GM23338 (cell line): ENCODE measurements around the gene SLU7. TPM values are rescaled to one million over a fixed set of nuclear protein-coding genes. Genes with fewer than 3 reads are reported as not detected.
"Not testable (repeated sequence)": the region's sequence is repeated elsewhere in the genome, so short reads cannot be mapped to it uniquely, and the experiment has no call there.

Source experiments
- ATAC-seq: fragments of 200-7000 bp; cut with Tn5 transposase; 3 replicates; pipeline ENCODE4 v1.9.1; 2020
- DNase-seq: peaks from one replicate; pipeline ENCODE4 v3.0.0-alpha.2; 2015; ENCODE audit warnings: low spot score
- H2AFZ ChIP-seq: fragments of 200-600 bp; sonication (generic); 2 replicates; pipeline ENCODE4 v1.8.0; 2016; ENCODE audit warnings: antibody characterized with exemption, mild to moderate bottlenecking, moderate library complexity
- H3F3A ChIP-seq: fragments of 200-600 bp; sonication (generic); replicated peaks from 2 replicates; pipeline ENCODE4 v1.8.0; 2017; ENCODE audit warnings: antibody characterized with exemption, mixed run types, low read depth
- H3K27ac ChIP-seq: fragments of 200-600 bp; sonication (generic); 2 replicates; pipeline ENCODE4 v1.6.1; 2016; ENCODE audit warnings: low read depth
- H3K27me3 ChIP-seq: fragments of 200-600 bp; sonication (generic); 2 replicates; pipeline ENCODE4 v1.8.0; 2016; ENCODE audit warnings: mild to moderate bottlenecking, mixed run types, moderate library complexity; ENCODE audit not compliant: insufficient read depth
- H3K36me3 ChIP-seq: fragments of 200-600 bp; sonication (generic); 2 replicates; pipeline ENCODE4 v1.8.0; 2016; ENCODE audit warnings: mild to moderate bottlenecking; ENCODE audit not compliant: insufficient read depth
- H3K4me1 ChIP-seq: fragments of 200-600 bp; sonication (generic); 2 replicates; pipeline ENCODE4 v1.8.0; 2016; ENCODE audit warnings: mild to moderate bottlenecking, moderate library complexity; ENCODE audit not compliant: insufficient read depth
- H3K4me2 ChIP-seq: fragments of 200-600 bp; sonication (generic); 2 replicates; pipeline ENCODE4 v1.7.1; 2017; ENCODE audit warnings: mixed run types
- H3K4me3 ChIP-seq: fragments of 200-600 bp; sonication (generic); 2 replicates; pipeline ENCODE4 v1.6.1; 2016; ENCODE audit warnings: mixed run types
- H3K79me2 ChIP-seq: fragments of 200-600 bp; sonication (generic); replicated peaks from 2 replicates; pipeline ENCODE4 v1.8.0; 2017; ENCODE audit warnings: mild to moderate bottlenecking; ENCODE audit not compliant: insufficient read depth
- H3K9me2 ChIP-seq: fragments of 200-600 bp; sonication (generic); 2 replicates; pipeline ENCODE4 v1.8.0; 2017; ENCODE audit not compliant: insufficient read depth
- H4K20me1 ChIP-seq: fragments of 200-600 bp; sonication (generic); replicated peaks from 2 replicates; pipeline ENCODE4 v1.8.0; 2017; ENCODE audit warnings: mild to moderate bottlenecking; ENCODE audit not compliant: insufficient read depth
- H3K27ac Mint-ChIP-seq: 2 replicates; pipeline ENCODE4 v1.8.0; 2020; ENCODE audit warnings: inconsistent platforms, mild to moderate bottlenecking, moderate library complexity, mixed read lengths
- H3K27me3 Mint-ChIP-seq: 3 replicates; pipeline ENCODE4 v1.8.0; 2022; ENCODE audit warnings: low read depth, mild to moderate bottlenecking, moderate library complexity, mixed read lengths, inconsistent platforms; ENCODE audit not compliant: insufficient read depth, poor library complexity
- H3K36me3 Mint-ChIP-seq: 3 replicates; pipeline ENCODE4 v1.8.0; 2021; ENCODE audit warnings: low read depth, mild to moderate bottlenecking, inconsistent platforms, moderate library complexity, mixed read lengths
- H3K4me1 Mint-ChIP-seq: 3 replicates; pipeline ENCODE4 v1.8.0; 2020; ENCODE audit warnings: mild to moderate bottlenecking, inconsistent platforms, mixed read lengths
- H3K4me3 Mint-ChIP-seq: 3 replicates; pipeline ENCODE4 v1.8.0; 2021; ENCODE audit warnings: moderate library complexity, mild to moderate bottlenecking, inconsistent platforms, mixed read lengths
- H3K9me3 Mint-ChIP-seq: 3 replicates; pipeline ENCODE4 v1.8.0; 2020; ENCODE audit warnings: moderate library complexity, mild to moderate bottlenecking, inconsistent platforms, mixed read lengths
- CREB1 ChIP-seq: fragments of 250-450 bp; sonication (Bioruptor Pico); IDR thresholded peaks from 2 replicates; pipeline ENCODE4 v1.5.0; 2020; ENCODE audit warnings: low read depth, mild to moderate bottlenecking, moderate library complexity
- ETS1 ChIP-seq: IDR thresholded peaks from 2 replicates; pipeline ENCODE4 v1.6.1; 2016; ENCODE audit warnings: antibody characterized with exemption
- EZH2phosphoT487 ChIP-seq: fragments of 200-600 bp; sonication (generic); IDR thresholded peaks from one replicate; pipeline ENCODE4 v1.8.1; 2018; ENCODE audit warnings: antibody characterized with exemption; ENCODE audit not compliant: unreplicated experiment
- JUNB ChIP-seq: IDR thresholded peaks from one replicate; pipeline ENCODE4 v1.6.1; 2016; ENCODE audit warnings: antibody characterized with exemption; ENCODE audit not compliant: unreplicated experiment
- NANOG ChIP-seq: IDR thresholded peaks from 2 replicates; pipeline ENCODE4 v1.6.1; 2016; ENCODE audit warnings: antibody characterized with exemption, borderline replicate concordance
- REST ChIP-seq: IDR thresholded peaks from one replicate; pipeline ENCODE4 v1.6.1; 2018; ENCODE audit warnings: antibody characterized with exemption; ENCODE audit not compliant: unreplicated experiment
- STAT1 ChIP-seq: IDR thresholded peaks from one replicate; pipeline ENCODE4 v1.6.1; 2016; ENCODE audit warnings: antibody characterized with exemption; ENCODE audit not compliant: unreplicated experiment
- ZNF331 ChIP-seq: fragments of 250-450 bp; sonication (Bioruptor Pico); IDR thresholded peaks from 2 replicates; pipeline ENCODE4 v1.5.0; 2020; ENCODE audit warnings: low read depth, mild to moderate bottlenecking, moderate library complexity
- ZNF462 ChIP-seq: fragments of 250-450 bp; sonication (Bioruptor Pico); IDR thresholded peaks from 2 replicates; pipeline ENCODE4 v1.5.0; 2020; ENCODE audit warnings: mild to moderate bottlenecking, moderate library complexity
- polyA plus RNA-seq: library from polyadenylated mRNA; unstranded; fragments of >200 nt; fragmentation: Nextera tagmentation; extraction: Ambion mirVana; gene quantifications from 2 replicates; pipeline ENCODE4 v1.2.1, GENCODE V29; 2016
- total RNA-seq: library from RNA; depleted of rRNA; stranded (reverse); fragments of >200 nt; shearing (Covaris generic); gene quantifications from 2 replicates; pipeline ENCODE4 v1.2.3, GENCODE V29; 2014

Gene SLU7
- total and polyA plus RNA-seq, 2 experiments from 2014 or later, result 27.0 to 47.5 TPM

- no peak for TF ChIP-seq REST
- TF ChIP-seq STAT1, result no peak
- no peak for TF ChIP-seq CREB1 (CRISPR knock-in tag)
- no peak for TF ChIP-seq ZNF331 (CRISPR knock-in tag)
- TF ChIP-seq ETS1, result no peak
- no peak for TF ChIP-seq JUNB
- TF ChIP-seq EZH2phosphoT487, result no peak
- TF ChIP-seq NANOG, result no peak
Observed at GRCh38 chr5:160437271-160437670, 18.4 kb upstream of the SLU7 start (continued).

GRCh38 chr5:160436661-160437060, 17.8 kb upstream of the SLU7 start:
- H3K9me2 ChIP-seq, H3K27me3 ChIP-seq, ATAC-seq, H3F3A ChIP-seq, H3K4me1 Mint-ChIP-seq, H3K27ac ChIP-seq, H3K4me1 ChIP-seq, H3K27me3 Mint-ChIP-seq, H3K36me3 ChIP-seq, H3K27ac Mint-ChIP-seq, H3K4me3 Mint-ChIP-seq, H3K79me2 ChIP-seq, H3K9me3 Mint-ChIP-seq, H3K4me3 ChIP-seq, H3K4me2 ChIP-seq, H3K36me3 Mint-ChIP-seq, DNase-seq, H4K20me1 ChIP-seq: not testable (repeated sequence)
- peak overlapping the region; percentile 69; the same call in 1 of the 2 replicates for H2AFZ ChIP-seq

GRCh38 chr5:160436017-160436416, 17.1 kb upstream of the SLU7 start:
- H4K20me1 ChIP-seq, result no peaks in the 10 kb centered on the region
- no peaks in the 10 kb centered on the region for H3K9me2 ChIP-seq
- no peaks in the 10 kb centered on the region for H3K79me2 ChIP-seq
- H3F3A ChIP-seq, result no peaks in the 10 kb centered on the region
- no peaks in the 10 kb centered on the region for H3K36me3 ChIP-seq
- Mint-ChIP-seq H3K27ac (no peak overlapping the region), H3K4me3 (no peak overlapping the region), H3K9me3 (no peaks in the 10 kb centered on the region), H3K4me1 (peaks cover 5% of the 10 kb centered on the region; the same call in 2 of the 3 replicates), H3K27me3 (peaks cover 2% of the 10 kb centered on the region), H3K36me3 (no peaks in the 10 kb centered on the region)
- no peak overlapping the region for H2AFZ ChIP-seq
- DNase-seq, result no peak
- H3K27me3 ChIP-seq, result no peaks in the 10 kb centered on the region
- H3K4me3 ChIP-seq, result no peak overlapping the region
- no peak overlapping the region for H3K27ac ChIP-seq
- ATAC-seq, result no peak
- H3K4me1 ChIP-seq, result no peaks in the 10 kb centered on the region
- no peak overlapping the region for H3K4me2 ChIP-seq
- TF ChIP-seq EZH2phosphoT487 (no peak), ZNF462 (CRISPR knock-in tag) (no peak), CREB1 (CRISPR knock-in tag) (no peak)
